C4-2B (cell line): ENCODE results near the gene NME1.

Source experiments
- CTCF ChIP-seq: fragments of 450-650 bp; conservative IDR thresholded peaks from 2 replicates; pipeline ENCODE4 v1.5.1; 2017; ENCODE audit warnings: mild to moderate bottlenecking
- ZFX ChIP-seq: fragments of 450-650 bp; IDR thresholded peaks from 2 replicates; pipeline ENCODE4 v1.6.1; 2017

GRCh38 chr17:51203838-51204237 lies 50.5 kb downstream of the NME1 start:
- TF ChIP-seq CTCF (no peak), ZFX (no peak)
